Psoas muscle (tissue), 8 donors: ENCODE results near the gene FASN. TPM values are rescaled to one million over a fixed set of nuclear protein-coding genes. Genes with fewer than 3 reads are reported as not detected.

Experiments
- ATAC-seq, 4 donors: fragments of 200-7000 bp; cut with Tn5 transposase; one replicate each; pipeline ENCODE4 v1.9.1; 2020; ENCODE audit warnings: moderate library complexity in 3 of 4, mild to moderate bottlenecking in 2 of 4
- DNase-seq, 2 donors: peaks; one replicate each; pipeline ENCODE4 v3.0.0-alpha.2; 2020
- H3K27ac ChIP-seq: fragments of 200-600 bp; one replicate; pipeline ENCODE4 v1.8.0; 2022
- H3K27me3 ChIP-seq, 3 donors: fragments of 200-600 bp in 1 of 3; one replicate each; pipeline versions ENCODE4 v1.6.1 to v1.8.0; 2013 to 2022; ENCODE audit warnings: low read length in 2 of 3, mild to moderate bottlenecking in 2 of 3, moderate library complexity in 1 of 3; ENCODE audit not compliant: insufficient read depth in 3 of 3
- H3K36me3 ChIP-seq, 2 donors: fragments of 200-600 bp in 1 of 2; one replicate each; pipeline versions ENCODE4 v1.6.1 to v1.8.0; 2013 to 2022; ENCODE audit warnings: low read depth in 1 of 2, mild to moderate bottlenecking in 1 of 2, moderate library complexity in 1 of 2; ENCODE audit not compliant: insufficient read depth in 1 of 2
- H3K4me1 ChIP-seq: fragments of 200-600 bp; one replicate; pipeline ENCODE4 v1.8.0; 2022
- H3K4me3 ChIP-seq: fragments of 200-600 bp; one replicate; pipeline ENCODE4 v1.8.0; 2022; ENCODE audit warnings: mild to moderate bottlenecking
- H3K9me3 ChIP-seq: fragments of 200-600 bp; one replicate; pipeline ENCODE4 v1.8.0; 2022
- WGBS, 3 donors: extraction: QIAGEN DNeasy Blood & Tissue Kit; methylation state at CpG; one replicate each; pipeline versions ENCODE4 v1.1.6 to v1.1.7; 2013; 5-methylcytosine and 5-hydroxymethylcytosine counted together
- intact Hi-C, 2 donors: fragments of 100-400 bp; cut with DNase I; formaldehyde crosslinking; loops; one replicate each; pipeline versions ENCODE4 v1.11.0 to v1.14.2; 2022
- polyA plus RNA-seq, 3 donors: library from polyadenylated mRNA; stranded (reverse); fragments of 200-250 nt; gene quantifications; one replicate each; pipeline ENCODE4 v1.2.3, GENCODE V29; 2013
- total RNA-seq, 4 donors: library from RNA; stranded (reverse); fragmentation: NEBNext Ultra II Directional in 2 of 4; extraction: Animal tissue kit (Norgen Biotek cat#: 25700) in 2 of 4; gene quantifications; one replicate each; pipeline versions ENCODE4 v1.2.1 to v1.2.4, GENCODE V29; 2021 to 2023
- TF ChIP-seq, protein P1 (sequence below): fragments of 200-600 bp; IDR thresholded peaks from one replicate; pipeline ENCODE4 v1.8.0; 2022; ENCODE audit warnings: antibody characterized with exemption
- donor health status: healthy with polysubstance abuse.
- donor health status: DM: no; HTN: no; CAD: no; lungs with moderate emphysema.
- donor health status: Bipolar disorder and iron deficiency.
- donor health status: healthy.
- donor health status: DM: yes; HTN: yes; CAD: no.
- donor health status: DM: no; HTN: no; CAD: no.
- donor health status: DM: no; HTN: no; CAD: no.
- donor health status: DM: yes; HTN: yes; CAD: no.

FASN gene
- total and polyA plus RNA-seq, 7 donors: 8.9 to 37.3 (median 22.7) TPM

DNA sequence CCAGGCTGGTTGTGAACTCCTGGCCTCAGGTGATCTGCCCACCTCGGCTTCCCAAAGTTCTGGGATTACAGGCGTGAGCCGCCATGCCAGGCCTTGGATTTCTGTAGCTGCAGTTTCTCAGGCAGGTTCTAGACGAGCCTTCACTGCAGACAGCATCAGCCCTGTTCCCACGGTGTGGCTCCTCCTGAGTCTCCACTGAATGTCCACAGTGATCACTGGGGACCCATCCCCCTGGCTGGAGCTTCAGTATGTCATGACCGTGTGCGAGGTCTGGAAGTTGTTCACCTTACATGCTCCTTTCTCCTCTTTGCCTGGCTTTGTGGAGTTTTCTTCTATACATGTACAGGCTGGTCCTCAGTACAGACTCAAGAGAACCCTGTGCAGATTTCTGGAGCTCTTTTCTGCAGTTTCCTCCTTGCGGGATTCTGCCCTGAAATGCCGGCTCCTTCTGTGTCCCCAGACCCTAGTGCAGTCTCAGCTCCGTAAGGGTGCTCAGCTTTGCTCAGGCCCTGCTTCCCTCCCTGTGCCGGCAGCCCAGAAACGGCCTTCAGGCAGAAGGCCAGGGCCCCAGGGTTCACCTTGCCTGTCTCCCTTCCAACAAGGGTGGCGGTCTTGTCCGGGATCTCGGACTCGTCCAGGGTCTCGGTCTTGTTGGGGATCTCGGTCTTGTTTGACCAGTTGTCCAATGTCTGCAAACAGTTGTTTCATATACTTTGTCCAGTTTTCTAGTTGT lies 14.3 kb upstream of the FASN start:
- TF ChIP-seq, protein P1, sequence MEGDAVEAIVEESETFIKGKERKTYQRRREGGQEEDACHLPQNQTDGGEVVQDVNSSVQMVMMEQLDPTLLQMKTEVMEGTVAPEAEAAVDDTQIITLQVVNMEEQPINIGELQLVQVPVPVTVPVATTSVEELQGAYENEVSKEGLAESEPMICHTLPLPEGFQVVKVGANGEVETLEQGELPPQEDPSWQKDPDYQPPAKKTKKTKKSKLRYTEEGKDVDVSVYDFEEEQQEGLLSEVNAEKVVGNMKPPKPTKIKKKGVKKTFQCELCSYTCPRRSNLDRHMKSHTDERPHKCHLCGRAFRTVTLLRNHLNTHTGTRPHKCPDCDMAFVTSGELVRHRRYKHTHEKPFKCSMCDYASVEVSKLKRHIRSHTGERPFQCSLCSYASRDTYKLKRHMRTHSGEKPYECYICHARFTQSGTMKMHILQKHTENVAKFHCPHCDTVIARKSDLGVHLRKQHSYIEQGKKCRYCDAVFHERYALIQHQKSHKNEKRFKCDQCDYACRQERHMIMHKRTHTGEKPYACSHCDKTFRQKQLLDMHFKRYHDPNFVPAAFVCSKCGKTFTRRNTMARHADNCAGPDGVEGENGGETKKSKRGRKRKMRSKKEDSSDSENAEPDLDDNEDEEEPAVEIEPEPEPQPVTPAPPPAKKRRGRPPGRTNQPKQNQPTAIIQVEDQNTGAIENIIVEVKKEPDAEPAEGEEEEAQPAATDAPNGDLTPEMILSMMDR: no peak
- Histone ChIP-seq H3K4me3 (no peak overlapping the region), H3K4me1 (peaks cover 5% of the 10 kb centered on the region), H3K27ac (no peak overlapping the region), H3K36me3 (peaks cover 0 to 10% of the 10 kb centered on the region in 2 donors), H3K9me3 (no peaks in the 10 kb centered on the region), H3K27me3 (no peaks in the 10 kb centered on the region)
- whole genome bisulfite sequencing, 3 donors: 93 to 97% (median 95%) methylated on average over 18 of the region's 18 CpGs
- no peak for ATAC-seq
- intact Hi-C loops: no loop called here
- DNase-seq: no peak

DNA sequence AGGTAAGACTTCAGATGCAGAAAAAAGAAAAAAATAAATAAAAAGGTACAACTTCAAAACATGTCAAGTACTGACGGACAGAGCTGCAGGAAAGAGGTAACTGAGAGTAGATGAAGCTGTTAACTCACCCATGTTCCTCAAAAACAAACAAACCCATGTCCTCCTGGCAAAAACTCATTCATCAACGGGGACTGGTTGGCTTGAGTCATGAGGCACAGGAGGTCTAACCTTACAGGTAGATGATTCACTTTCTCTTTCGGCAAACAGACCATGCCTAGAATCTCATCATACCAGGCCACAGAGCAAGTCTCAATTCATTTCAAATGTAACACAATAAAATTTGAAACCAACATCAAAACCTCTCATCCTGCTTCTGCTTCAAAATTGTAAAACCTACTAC lies 12.3 kb upstream of the FASN start:
- intact Hi-C loops: no loop called here
- H3K4me1 ChIP-seq: peaks cover 24% of the 10 kb centered on the region
- no peaks in the 10 kb centered on the region for H3K9me3 ChIP-seq
- no peak overlapping the region for H3K27ac ChIP-seq
- DNase-seq (no peak), ATAC-seq (no peak)
- peaks cover 0 to 10% of the 10 kb centered on the region in 2 donors for H3K36me3 ChIP-seq
- WGBS, 3 donors: 88 to 92% (median 92%) methylated on average over 3 of the region's 3 CpGs
- H3K27me3 ChIP-seq: no peaks in the 10 kb centered on the region
- no peak overlapping the region for H3K4me3 ChIP-seq
- TF ChIP-seq, protein P1: no peak

GRCh38 chr17:82108961-82109475 lies 11.0 kb upstream of the FASN start:
- no peak for ATAC-seq
- no peak for DNase-seq
- H3K9me3 ChIP-seq: no peaks in the 10 kb centered on the region
- H3K27me3 ChIP-seq: no peaks in the 10 kb centered on the region
- H3K36me3 ChIP-seq: peaks cover 0 to 10% of the 10 kb centered on the region in 2 donors
- WGBS, 3 donors: 92 to 93% (median 92%) methylated on average over 14 of the region's 14 CpGs
- H3K4me1 ChIP-seq: peaks cover 28% of the 10 kb centered on the region
- H3K27ac ChIP-seq: no peak overlapping the region
- intact Hi-C loops: loop anchor here in 1 of 2 donors (5.0 kb wide), 1 partner anchor 43 kb away; no protein-coding TSS in a partner anchor
- no peak overlapping the region for H3K4me3 ChIP-seq
- TF ChIP-seq, protein P1: no peak

DNA sequence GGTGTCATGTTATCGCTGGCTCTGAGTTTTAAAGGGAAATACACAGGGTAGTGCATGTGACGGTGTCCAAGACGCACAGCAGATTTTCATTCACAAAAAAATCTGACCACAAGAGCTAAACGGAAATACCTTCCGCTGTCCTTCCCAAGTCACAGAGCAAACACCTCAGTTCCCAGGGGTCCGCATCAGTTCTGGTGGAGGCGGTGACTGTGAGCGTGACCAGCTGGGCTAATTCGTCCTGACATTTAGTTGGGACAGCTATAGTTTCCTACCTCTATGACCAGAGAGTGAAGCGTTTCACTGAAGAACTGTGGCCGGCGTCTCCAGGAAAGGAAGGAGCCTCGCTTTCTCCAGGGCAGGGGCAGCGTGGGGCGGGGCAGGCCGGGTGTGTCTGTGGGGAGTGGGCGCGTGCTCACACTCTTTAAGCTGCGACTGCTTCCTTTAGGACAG lies 10.5 kb upstream of the FASN start:
- peak overlapping the region; percentile 7 for H3K4me3 ChIP-seq
- DNase-seq (no peak), ATAC-seq (peak in 1 of 4 donors; percentile 10)
- H3K4me1 ChIP-seq: peaks cover 33% of the 10 kb centered on the region
- H3K27ac ChIP-seq: peak overlapping the region; percentile 97
- TF ChIP-seq, protein P1: no peak
- 78 to 87% (median 81%) methylated on average over 17 to 19 of the region's 19 CpGs for WGBS, 3 donors
- H3K27me3 ChIP-seq: no peaks in the 10 kb centered on the region
- H3K9me3 ChIP-seq: no peaks in the 10 kb centered on the region
- intact Hi-C loops: loop anchor here in 1 of 2 donors (5.0 kb wide), 1 partner anchor 44 kb away; no protein-coding TSS in a partner anchor
- H3K36me3 ChIP-seq: peaks cover 0 to 10% of the 10 kb centered on the region in 2 donors
